SJCRH30 (cell line): Measurements from ENCODE around the gene SERPINA10. TPM values are rescaled to one million over a fixed set of nuclear protein-coding genes. Genes with fewer than 3 reads are reported as not detected.

Experiments used
- DNase-seq, 2 experiments: peaks; one replicate each; pipeline ENCODE4 v3.0.0-alpha.2; 2015 to 2020
- H3K27ac ChIP-seq: fragments of 250-450 bp; sonication (Bioruptor Pico); 2 replicates; pipeline ENCODE4 v1.5.1; 2020; ENCODE audit warnings: mild to moderate bottlenecking, moderate library complexity
- H3K27me3 ChIP-seq: fragments of 250-450 bp; sonication (Bioruptor Pico); 2 replicates; pipeline ENCODE4 v1.5.1; 2020; ENCODE audit warnings: mild to moderate bottlenecking, moderate library complexity
- H3K36me3 ChIP-seq: fragments of 250-450 bp; sonication (Bioruptor Pico); 2 replicates; pipeline ENCODE4 v1.5.1; 2020; ENCODE audit warnings: mild to moderate bottlenecking, moderate library complexity
- H3K4me1 ChIP-seq: fragments of 250-450 bp; sonication (Bioruptor Pico); 2 replicates; pipeline ENCODE4 v1.5.1; 2020; ENCODE audit warnings: mild to moderate bottlenecking, moderate library complexity
- H3K4me3 ChIP-seq: fragments of 250-450 bp; sonication (Bioruptor Pico); 2 replicates; pipeline ENCODE4 v1.5.1; 2020; ENCODE audit warnings: mild to moderate bottlenecking, moderate library complexity
- H3K9me3 ChIP-seq: fragments of 250-450 bp; sonication (Bioruptor Pico); replicated peaks from 2 replicates; pipeline ENCODE4 v1.5.1; 2020; ENCODE audit warnings: mild to moderate bottlenecking, moderate library complexity
- total RNA-seq: library from RNA; depleted of rRNA; stranded (reverse); fragments of >200 nt; shearing (Covaris generic); gene quantifications from 2 replicates; pipeline ENCODE4 v1.2.3, GENCODE V29; 2014

The SERPINA10 gene
- total RNA-seq, 1 experiment from 2014 or later, result not detected

DNA sequence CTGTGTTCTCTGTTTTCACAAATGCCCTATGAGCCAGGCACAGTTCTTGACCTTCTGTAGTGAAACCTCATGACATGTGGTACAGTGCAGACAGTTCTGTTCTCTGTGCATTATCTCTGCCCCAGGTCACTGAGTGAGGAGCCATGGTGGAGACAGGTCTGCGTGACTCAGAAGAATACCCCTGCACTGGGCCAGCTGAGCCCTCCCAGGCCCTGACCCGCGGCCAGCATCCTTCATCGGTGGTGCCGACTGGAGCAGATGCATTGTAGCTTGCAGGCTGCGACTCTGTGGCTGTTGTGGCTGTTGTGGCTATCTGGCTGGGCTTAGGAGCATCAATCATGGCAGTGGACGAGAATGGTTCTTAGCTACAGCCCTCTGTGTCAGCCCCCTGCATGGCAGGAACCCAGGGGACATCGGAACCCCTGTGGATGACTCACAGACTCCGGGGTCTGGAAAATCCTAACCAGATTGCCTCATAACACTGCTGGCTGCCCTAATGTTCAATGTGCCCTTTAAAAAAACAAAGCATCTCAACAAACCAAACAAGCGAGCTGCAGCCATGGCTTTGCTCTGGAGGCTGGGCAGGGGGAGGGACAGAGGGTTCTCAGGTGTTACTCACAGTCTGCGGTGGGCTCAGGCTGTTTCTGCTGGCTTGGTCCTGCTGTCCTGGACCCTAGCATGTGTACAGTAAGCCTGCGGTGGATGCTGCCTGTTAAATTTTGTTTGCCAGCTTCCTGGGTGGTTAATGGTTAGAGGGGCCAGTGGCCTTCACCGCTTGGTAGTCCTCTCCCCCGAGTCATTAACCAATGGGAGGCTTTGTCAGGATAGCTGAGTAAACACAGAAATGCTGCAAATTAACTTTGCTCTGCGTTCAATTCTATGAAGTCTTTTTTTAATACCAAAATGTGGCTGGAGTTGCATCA, 29.8 kb upstream of the SERPINA10 start, which contains the start of gene SERPINA6:
Gene SERPINA6 (minus strand): TSS at position 689 of the 923 bp plus-strand sequence. CDS start 8,688 bp downstream, outside the sequence.
- DNase-seq, result peak in 1 of 2 experiments; percentile 19
- H3K36me3 ChIP-seq, result no peaks in the 10 kb centered on the region
- no peaks in the 10 kb centered on the region for H3K9me3 ChIP-seq
- H3K27me3 ChIP-seq, result no peaks in the 10 kb centered on the region
- no peak within 1 kb of the TSS for H3K4me3 ChIP-seq
- 0 out of 2 replicates have a peak, but pooled peaks cover 5% of the 10 kb centered on the region for H3K4me1 ChIP-seq
- no peak within 1 kb of the TSS for H3K27ac ChIP-seq

DNA sequence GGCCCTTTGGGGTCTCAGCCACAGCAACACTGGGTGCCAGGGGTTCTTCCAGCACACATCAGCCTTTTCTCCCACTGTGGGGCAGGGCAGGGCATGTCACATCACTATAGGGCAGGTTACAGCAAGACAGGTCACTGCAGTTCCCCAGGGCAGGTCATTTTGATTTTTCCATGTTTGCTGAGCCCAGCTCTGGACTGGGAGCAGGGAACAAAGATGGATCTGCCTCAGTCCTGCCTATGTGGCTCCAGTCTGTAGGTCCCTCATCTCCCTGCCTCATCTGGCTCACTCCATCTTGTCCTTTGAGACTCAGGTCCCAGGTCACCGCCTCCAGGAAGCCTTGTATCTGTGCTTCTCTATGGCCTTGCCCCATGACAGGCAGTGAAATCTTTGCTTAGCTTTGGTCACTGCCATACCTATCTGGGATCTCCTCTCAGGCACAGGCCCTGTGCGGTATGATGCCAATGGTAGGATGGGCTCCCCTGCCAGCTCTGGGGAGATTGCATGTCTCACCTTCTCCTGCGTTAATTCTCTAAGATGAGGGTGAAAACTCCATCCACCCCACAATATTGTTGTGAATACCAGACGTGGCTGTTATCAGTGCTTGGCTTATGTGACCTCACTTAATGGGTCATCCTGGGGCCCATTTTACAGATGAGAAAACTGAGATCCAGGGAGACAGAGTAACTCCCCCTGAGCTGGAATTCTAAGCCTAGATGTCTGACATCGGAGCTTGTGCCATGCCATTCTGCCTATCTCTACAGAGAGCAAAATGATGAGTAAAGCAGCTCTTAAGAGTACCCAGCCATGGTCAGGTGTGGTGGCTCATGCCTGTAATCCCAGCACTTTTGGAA, 28.6 kb upstream of the SERPINA10 start:
- Histone ChIP-seq H3K27ac (no peak overlapping the region), H3K4me3 (no peak overlapping the region), H3K9me3 (no peaks in the 10 kb centered on the region), H3K36me3 (no peaks in the 10 kb centered on the region), H3K4me1 (no peaks in the 10 kb centered on the region), H3K27me3 (no peaks in the 10 kb centered on the region)
- DNase-seq, result no peak

- H3K4me3 ChIP-seq, result no peak overlapping the region
Observed at GRCh38 chr14:94320243-94320642, 27.2 kb upstream of the SERPINA10 start.

GRCh38 chr14:94317259-94317658, 24.2 kb upstream of the SERPINA10 start:
- Histone ChIP-seq H3K9me3 (no peaks in the 10 kb centered on the region), H3K4me1 (no peaks in the 10 kb centered on the region), H3K27me3 (no peaks in the 10 kb centered on the region), H3K36me3 (no peaks in the 10 kb centered on the region), H3K27ac (no peak overlapping the region), H3K4me3 (no peak overlapping the region)
- DNase-seq, result no peak

More at GRCh38 chr14:94320243-94320642, 27.2 kb upstream of the SERPINA10 start:
- DNase-seq, result peak in 1 of 2 experiments; percentile 17
- Histone ChIP-seq H3K4me1 (no peaks in the 10 kb centered on the region), H3K27ac (no peak overlapping the region), H3K27me3 (no peaks in the 10 kb centered on the region), H3K36me3 (no peaks in the 10 kb centered on the region), H3K9me3 (no peaks in the 10 kb centered on the region)

- Histone ChIP-seq H3K27me3 (no peaks in the 10 kb centered on the region), H3K36me3 (no peaks in the 10 kb centered on the region), H3K9me3 (no peaks in the 10 kb centered on the region), H3K4me3 (no peak overlapping the region), H3K27ac (no peak overlapping the region), H3K4me1 (no peaks in the 10 kb centered on the region)
- no peak for DNase-seq
Observed at GRCh38 chr14:94316692-94317091, 23.6 kb upstream of the SERPINA10 start.

GRCh38 chr14:94314890-94315289, 21.8 kb upstream of the SERPINA10 start:
- Histone ChIP-seq H3K4me1 (no peaks in the 10 kb centered on the region), H3K27ac (no peak overlapping the region), H3K27me3 (no peaks in the 10 kb centered on the region), H3K36me3 (no peaks in the 10 kb centered on the region), H3K9me3 (no peaks in the 10 kb centered on the region), H3K4me3 (no peak overlapping the region)
- DNase-seq, result no peak

GRCh38 chr14:94313991-94314655, 21.1 kb upstream of the SERPINA10 start:
- Histone ChIP-seq H3K9me3 (no peaks in the 10 kb centered on the region), H3K36me3 (no peaks in the 10 kb centered on the region), H3K27me3 (no peaks in the 10 kb centered on the region), H3K4me3 (no peak overlapping the region), H3K27ac (no peak overlapping the region), H3K4me1 (no peaks in the 10 kb centered on the region)
- DNase-seq, result no peak

GRCh38 chr14:94312481-94313246, 19.6 kb upstream of the SERPINA10 start:
- Histone ChIP-seq H3K36me3 (no peaks in the 10 kb centered on the region), H3K9me3 (0 out of 2 replicates have a peak, but pooled peaks cover 2% of the 10 kb centered on the region), H3K27me3 (no peaks in the 10 kb centered on the region), H3K4me3 (no peak overlapping the region), H3K4me1 (no peaks in the 10 kb centered on the region), H3K27ac (no peak overlapping the region)
- DNase-seq, result no peak

DNA sequence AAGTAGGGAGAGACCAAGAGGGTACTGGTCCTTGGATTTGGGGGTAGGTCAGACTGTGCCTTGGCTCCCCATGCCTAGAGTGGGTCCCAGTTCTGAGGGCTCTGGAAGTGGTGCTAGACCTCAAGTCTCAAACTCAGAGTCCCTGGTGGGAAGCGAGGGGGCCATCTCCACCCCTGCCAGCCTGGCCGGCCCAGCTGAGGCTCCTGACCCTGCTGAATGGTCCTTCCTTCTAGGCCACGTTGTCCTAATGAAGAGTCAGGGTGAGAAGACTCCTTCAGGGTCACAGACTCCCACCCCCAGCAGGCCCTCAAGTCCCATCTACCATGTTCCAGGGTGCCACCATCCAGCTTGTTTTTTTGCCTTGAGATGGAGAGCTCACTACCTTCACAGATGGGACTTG, 17.2 kb upstream of the SERPINA10 start:
- Histone ChIP-seq H3K36me3 (no peaks in the 10 kb centered on the region), H3K27me3 (no peaks in the 10 kb centered on the region), H3K4me1 (no peaks in the 10 kb centered on the region), H3K27ac (no peak overlapping the region), H3K9me3 (0 out of 2 replicates have a peak, but pooled peaks cover 3% of the 10 kb centered on the region), H3K4me3 (no peak overlapping the region)
- DNase-seq, result no peak

DNA sequence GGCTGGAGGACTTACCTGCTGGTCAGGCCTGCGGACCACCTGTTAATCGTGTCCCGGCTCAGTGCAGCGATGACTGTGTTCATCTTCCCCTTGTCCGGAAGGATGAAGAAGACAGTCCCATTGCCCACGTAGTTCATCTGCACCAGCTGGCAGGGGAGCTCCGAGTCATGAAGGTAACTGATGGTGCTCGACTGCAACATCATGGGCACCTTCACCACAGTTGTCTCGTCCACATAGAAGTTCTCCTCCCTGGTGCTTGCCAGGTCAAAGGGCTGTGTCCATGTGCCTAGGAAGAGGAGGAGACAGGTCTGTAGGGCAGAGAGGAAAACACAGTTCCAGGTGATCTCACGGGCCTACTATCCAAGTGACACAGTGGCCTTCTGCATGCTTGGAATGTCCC, 16.7 kb upstream of the SERPINA10 start:
- Histone ChIP-seq H3K36me3 (no peaks in the 10 kb centered on the region), H3K4me1 (no peaks in the 10 kb centered on the region), H3K4me3 (no peak overlapping the region), H3K27me3 (no peaks in the 10 kb centered on the region), H3K27ac (no peak overlapping the region), H3K9me3 (0 out of 2 replicates have a peak, but pooled peaks cover 3% of the 10 kb centered on the region)
- DNase-seq, result no peak

GRCh38 chr14:94307410-94307992, 14.4 kb upstream of the SERPINA10 start:
- Histone ChIP-seq H3K27me3 (no peaks in the 10 kb centered on the region), H3K36me3 (no peaks in the 10 kb centered on the region), H3K4me1 (peaks cover 20% of the 10 kb centered on the region), H3K4me3 (no peak overlapping the region), H3K27ac (no peak overlapping the region), H3K9me3 (peaks cover 7% of the 10 kb centered on the region)
- DNase-seq, result peak; percentile 22 to 78

DNA sequence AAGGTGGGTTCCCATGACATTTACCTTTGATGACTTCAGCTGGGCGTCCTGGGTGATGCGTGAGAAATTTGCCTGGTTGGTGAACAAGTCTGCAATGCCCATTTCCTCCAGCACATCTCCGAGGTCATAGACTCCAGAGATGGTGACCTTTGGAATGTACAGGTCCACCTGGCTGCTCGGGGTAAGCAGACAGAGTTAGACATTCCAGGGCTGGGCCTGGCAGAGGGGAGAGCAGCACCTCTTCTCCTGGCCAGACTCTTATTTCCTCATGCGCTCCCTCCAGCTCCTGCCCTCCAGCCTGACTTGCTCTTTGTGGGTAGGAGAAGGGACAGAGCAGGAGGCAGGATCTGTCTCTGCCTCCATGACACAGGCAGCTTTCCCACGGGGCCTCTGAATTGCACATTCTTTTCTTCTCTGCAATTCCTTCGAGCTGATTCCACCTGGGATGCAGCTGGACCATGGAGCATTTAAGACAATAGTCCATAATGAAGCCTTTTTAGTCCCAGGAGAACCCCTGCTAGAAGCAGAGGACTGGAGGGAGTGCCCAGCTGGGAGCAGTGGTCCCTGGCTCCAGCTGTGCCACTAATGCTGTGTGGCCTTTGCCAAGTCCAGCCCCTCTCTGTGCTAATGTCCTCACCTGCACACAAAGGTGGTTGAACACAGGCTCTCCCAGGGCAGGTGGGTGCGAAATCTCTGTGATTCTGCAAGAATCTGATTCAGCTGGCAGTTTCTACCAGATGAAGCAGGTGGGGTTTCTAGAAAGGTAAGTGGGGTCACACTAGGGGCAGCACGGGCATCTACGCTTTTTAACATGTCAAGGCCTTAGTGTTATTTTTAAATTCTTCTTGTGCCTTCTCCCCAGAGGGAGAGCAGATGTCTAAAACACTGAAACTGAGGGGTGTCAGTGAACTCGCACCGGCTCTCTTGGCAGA, 13.2 kb upstream of the SERPINA10 start:
- Histone ChIP-seq H3K27me3 (no peaks in the 10 kb centered on the region), H3K27ac (no peak overlapping the region), H3K4me3 (no peak overlapping the region), H3K36me3 (no peaks in the 10 kb centered on the region), H3K9me3 (peaks cover 17% of the 10 kb centered on the region), H3K4me1 (peaks cover 20% of the 10 kb centered on the region)
- DNase-seq, result no peak

DNA sequence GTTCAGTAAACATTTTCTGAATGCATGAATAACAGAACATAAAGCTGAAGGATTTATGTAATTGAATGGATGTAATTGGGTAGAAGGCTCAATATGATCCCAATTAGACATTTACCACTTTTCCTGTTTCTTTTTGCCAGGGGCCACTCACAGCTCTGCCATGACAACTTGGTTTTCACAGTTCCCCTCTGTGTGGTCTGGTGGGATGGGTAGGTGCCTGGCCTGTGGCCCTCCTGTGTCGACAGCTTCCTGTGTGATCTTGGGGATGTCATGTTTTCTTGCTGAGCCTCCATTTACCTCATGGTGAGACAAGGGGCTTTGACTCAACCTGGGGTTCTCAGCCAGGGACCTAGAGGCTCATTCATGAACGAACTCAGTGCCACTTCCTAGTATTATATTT, 12.6 kb upstream of the SERPINA10 start:
- no peak for DNase-seq
- Histone ChIP-seq H3K27me3 (no peaks in the 10 kb centered on the region), H3K4me1 (peaks cover 20% of the 10 kb centered on the region), H3K36me3 (no peaks in the 10 kb centered on the region), H3K27ac (no peak overlapping the region), H3K9me3 (peaks cover 18% of the 10 kb centered on the region), H3K4me3 (no peak overlapping the region)
